Measurements from ENCODE around the gene GAN. TPM values are rescaled to one million over a fixed set of nuclear protein-coding genes. Genes with fewer than 3 reads are reported as not detected.
"Not testable (repeated sequence)": the region's sequence is repeated elsewhere in the genome, so short reads cannot be mapped to it uniquely, and the experiment has no call there.

GAN gene
- total and polyA plus RNA-seq, 3 donors from 2014 or later = 2.4 to 10.9 (median 10.7) TPM

DNA sequence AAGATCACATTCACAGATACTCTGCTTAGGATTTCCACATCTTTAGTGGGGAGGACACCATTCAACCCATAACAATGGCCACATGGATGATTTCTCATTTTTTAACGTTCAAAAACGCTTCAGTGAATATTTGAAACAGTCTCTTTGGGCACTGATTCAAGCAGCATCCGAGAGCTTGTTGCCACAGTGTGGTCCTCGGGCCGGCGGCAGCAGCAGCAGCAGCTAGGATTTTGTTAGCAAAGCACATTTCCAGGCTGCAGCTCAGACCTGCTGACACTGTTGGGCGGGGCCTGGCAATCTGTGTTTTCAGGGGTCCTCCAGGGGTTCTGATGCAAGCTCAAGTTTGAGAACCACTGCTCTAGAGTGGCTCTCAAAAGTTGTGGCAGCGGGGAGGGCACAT lies 102.0 kb downstream of the GAN start:
- Histone ChIP-seq H3K36me3 (ENCODE audit: low read depth, missing control alignments) (no peaks in the 10 kb centered on the region), H3K27ac (no peak overlapping the region), H3K27me3 (no peaks in the 10 kb centered on the region), H3K4me1 (no peaks in the 10 kb centered on the region), H3K9me3 (no peaks in the 10 kb centered on the region), H3K4me3 (no peak overlapping the region)
- WGBS, 2 donors = 85 to 95% methylated on average over 8 of the region's 8 CpGs
- intact Hi-C loops (cut with DNase I; ENCODE audit: low total_unique reads) = no loop called here
- DNase-seq = no peak
- no peak for TF ChIP-seq POLR2A (IDR thresholded peaks at IDR 0.05)
- TF ChIP-seq, protein P1, sequence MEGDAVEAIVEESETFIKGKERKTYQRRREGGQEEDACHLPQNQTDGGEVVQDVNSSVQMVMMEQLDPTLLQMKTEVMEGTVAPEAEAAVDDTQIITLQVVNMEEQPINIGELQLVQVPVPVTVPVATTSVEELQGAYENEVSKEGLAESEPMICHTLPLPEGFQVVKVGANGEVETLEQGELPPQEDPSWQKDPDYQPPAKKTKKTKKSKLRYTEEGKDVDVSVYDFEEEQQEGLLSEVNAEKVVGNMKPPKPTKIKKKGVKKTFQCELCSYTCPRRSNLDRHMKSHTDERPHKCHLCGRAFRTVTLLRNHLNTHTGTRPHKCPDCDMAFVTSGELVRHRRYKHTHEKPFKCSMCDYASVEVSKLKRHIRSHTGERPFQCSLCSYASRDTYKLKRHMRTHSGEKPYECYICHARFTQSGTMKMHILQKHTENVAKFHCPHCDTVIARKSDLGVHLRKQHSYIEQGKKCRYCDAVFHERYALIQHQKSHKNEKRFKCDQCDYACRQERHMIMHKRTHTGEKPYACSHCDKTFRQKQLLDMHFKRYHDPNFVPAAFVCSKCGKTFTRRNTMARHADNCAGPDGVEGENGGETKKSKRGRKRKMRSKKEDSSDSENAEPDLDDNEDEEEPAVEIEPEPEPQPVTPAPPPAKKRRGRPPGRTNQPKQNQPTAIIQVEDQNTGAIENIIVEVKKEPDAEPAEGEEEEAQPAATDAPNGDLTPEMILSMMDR (IDR thresholded peaks at IDR 0.05) = no peak

DNA sequence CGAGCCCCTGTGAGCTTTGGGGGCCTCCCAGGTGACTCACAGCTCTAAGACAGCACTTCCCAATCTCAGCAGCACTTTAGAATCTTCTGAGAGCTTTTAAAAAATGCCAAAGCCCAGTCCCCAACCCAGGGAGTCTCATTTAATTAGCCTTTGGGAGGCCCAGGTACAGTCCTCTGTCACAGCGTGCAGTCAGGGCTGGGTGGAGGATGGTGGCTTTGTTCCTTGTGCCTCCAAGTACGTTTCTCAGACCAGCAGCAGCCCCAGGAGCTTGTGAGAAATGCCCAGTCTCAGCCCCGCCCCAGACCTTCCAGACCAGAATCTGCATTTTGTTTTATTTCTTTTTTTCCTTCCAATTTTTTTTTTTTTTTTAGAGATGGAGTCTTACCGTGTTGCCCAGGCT lies 102.4 kb downstream of the GAN start:
- intact Hi-C loops (cut with DNase I; ENCODE audit: low total_unique reads) = no loop called here

DNA sequence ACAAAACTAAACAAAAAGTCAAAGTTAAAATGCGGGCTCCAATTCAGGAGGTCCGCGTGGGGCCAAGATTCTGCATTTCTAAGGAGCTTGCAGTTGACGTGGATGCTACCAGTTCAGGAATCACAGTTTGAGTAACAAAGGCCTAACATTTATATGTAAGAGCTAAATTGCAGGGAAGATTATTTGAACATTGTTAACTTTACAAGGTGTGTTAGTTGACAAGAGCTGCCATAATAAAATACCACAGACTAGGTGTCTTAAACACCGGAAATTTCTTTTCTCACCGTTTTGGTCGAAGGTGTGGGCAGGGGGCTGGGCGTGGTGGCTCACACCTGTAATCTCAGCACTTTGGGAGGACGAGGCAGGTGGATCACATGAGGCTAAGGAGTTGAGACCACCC lies 105.0 kb downstream of the GAN start:
- Histone ChIP-seq H3K36me3 (ENCODE audit: low read depth, missing control alignments) (no peaks in the 10 kb centered on the region), H3K4me3 (no peak overlapping the region), H3K4me1 (no peaks in the 10 kb centered on the region), H3K27me3 (no peaks in the 10 kb centered on the region), H3K27ac (no peak overlapping the region), H3K9me3 (no peaks in the 10 kb centered on the region)
- TF ChIP-seq, protein P1 (IDR thresholded peaks at IDR 0.05) = no peak
- TF ChIP-seq POLR2A (IDR thresholded peaks at IDR 0.05) = no peak
- 96 to 98% methylated on average over 9 of the region's 9 CpGs for WGBS, 2 donors
- no peak for DNase-seq
- intact Hi-C loops (cut with DNase I; ENCODE audit: low total_unique reads) = no loop called here

More for the DNA sequence above, 102.4 kb downstream of the GAN start:
- H3K27me3 ChIP-seq = no peaks in the 10 kb centered on the region
- TF ChIP-seq, protein P1 (IDR thresholded peaks at IDR 0.05) = no peak
- TF ChIP-seq POLR2A (IDR thresholded peaks at IDR 0.05) = no peak
- no peak overlapping the region for H3K4me3 ChIP-seq
- 90 to 92% methylated on average over 5 of the region's 5 CpGs for WGBS, 2 donors
- H3K4me1 ChIP-seq = no peaks in the 10 kb centered on the region
- no peak overlapping the region for H3K27ac ChIP-seq
- no peaks in the 10 kb centered on the region for H3K9me3 ChIP-seq
- no peak for DNase-seq
- H3K36me3 ChIP-seq (ENCODE audit: low read depth, missing control alignments) = no peaks in the 10 kb centered on the region

DNA sequence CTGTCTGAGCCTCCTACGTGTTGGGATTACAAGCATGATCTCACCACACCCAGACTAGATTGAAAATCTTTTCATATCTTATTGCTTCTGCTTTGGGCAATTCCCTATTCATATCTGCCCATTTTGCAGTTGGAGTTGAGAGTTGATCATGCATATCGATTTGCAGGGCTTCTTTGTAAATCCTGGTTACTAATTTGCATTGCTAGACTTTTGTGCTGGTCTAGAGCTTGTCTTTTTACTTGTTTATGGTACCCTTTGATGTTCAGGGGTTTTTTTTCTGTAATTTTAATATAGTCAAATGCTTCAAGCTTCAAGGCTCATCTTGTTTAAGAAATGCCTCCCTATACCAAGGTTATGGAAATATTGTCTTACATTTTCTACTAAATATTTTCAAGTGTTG lies 106.4 kb downstream of the GAN start:
- Histone ChIP-seq H3K4me1 (no peaks in the 10 kb centered on the region), H3K36me3 (ENCODE audit: low read depth, missing control alignments) (no peaks in the 10 kb centered on the region), H3K4me3 (no peak overlapping the region), H3K27ac (no peak overlapping the region), H3K27me3 (no peaks in the 10 kb centered on the region), H3K9me3 (no peaks in the 10 kb centered on the region)
- no peak for DNase-seq
- TF ChIP-seq POLR2A (IDR thresholded peaks at IDR 0.05) = no peak
- intact Hi-C loops (cut with DNase I; ENCODE audit: low total_unique reads) = no loop called here
- WGBS, 2 donors = 86 to 90% methylated on average over 2 of the region's 2 CpGs

DNA sequence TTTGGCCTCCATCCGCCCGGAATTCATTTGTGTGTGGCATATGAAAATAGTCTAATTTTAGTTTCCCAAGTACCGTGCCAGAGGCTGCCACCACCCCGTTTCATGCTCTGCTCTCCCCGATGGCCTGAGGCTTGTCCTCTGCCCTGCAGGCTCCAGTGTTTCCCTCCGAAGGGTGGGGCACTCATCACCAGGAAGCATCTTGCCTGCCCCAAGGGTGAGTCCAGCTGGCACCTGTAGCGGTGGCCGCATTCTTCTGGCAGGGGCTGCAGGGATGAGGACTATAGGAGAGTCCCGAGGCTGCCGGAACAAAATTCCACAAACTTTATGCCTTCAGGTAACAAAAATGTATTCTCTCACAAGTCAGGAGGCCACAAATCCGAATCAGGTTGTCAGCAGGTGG lies 106.8 kb downstream of the GAN start:
- 92 to 94% methylated on average over 11 of the region's 11 CpGs for WGBS, 2 donors
- H3K9me3 ChIP-seq = no peaks in the 10 kb centered on the region
- no peaks in the 10 kb centered on the region for H3K27me3 ChIP-seq
- no peaks in the 10 kb centered on the region for H3K36me3 ChIP-seq (ENCODE audit: low read depth, missing control alignments)
- no peak for TF ChIP-seq POLR2A (IDR thresholded peaks at IDR 0.05)
- TF ChIP-seq, protein P1 (IDR thresholded peaks at IDR 0.05) = no peak
- H3K4me1 ChIP-seq = no peaks in the 10 kb centered on the region
- DNase-seq = no peak
- no peak overlapping the region for H3K27ac ChIP-seq
- no peak overlapping the region for H3K4me3 ChIP-seq
- intact Hi-C loops (cut with DNase I; ENCODE audit: low total_unique reads) = no loop called here

DNA sequence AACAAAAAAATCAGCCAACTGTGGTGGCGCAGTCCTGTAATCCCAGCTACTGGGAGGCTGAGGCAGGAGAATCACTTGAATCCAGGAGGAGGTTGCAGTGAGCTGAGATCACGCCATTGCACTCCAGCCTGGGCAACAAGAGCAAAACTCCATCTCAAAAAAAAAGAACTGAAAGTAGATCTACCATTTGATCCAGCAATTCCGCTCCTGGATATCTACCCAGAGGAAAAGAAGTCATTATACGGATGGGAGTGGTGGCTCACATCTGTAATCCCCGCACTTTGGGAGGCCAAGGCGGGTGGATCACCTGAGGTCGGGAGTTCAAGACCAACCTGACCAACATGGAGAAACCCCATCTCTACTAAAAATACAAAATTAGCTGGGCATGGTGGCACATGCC lies 107.4 kb downstream of the GAN start:
- H3K9me3 ChIP-seq; H3K27me3 ChIP-seq; H3K4me3 ChIP-seq; H3K27ac ChIP-seq; H3K36me3 ChIP-seq (ENCODE audit: low read depth, missing control alignments); intact Hi-C loops (cut with DNase I; ENCODE audit: low total_unique reads); DNase-seq; H3K4me1 ChIP-seq: not testable (repeated sequence)
- 89 to 95% methylated on average over 7 of the region's 7 CpGs for WGBS, 2 donors

Measured in testis (tissue), 3 donors.